HG03442 (cell line): ENCODE data around the gene MMP7.

Source experiments
- ATAC-seq: cut with Tn5 transposase; IDR thresholded peaks from one replicate; pipeline ENCODE4 v1.9.1; 2021; ENCODE audit warnings: mild to moderate bottlenecking, moderate library complexity; ENCODE audit not compliant: unreplicated experiment

The MMP7 gene, protein sequence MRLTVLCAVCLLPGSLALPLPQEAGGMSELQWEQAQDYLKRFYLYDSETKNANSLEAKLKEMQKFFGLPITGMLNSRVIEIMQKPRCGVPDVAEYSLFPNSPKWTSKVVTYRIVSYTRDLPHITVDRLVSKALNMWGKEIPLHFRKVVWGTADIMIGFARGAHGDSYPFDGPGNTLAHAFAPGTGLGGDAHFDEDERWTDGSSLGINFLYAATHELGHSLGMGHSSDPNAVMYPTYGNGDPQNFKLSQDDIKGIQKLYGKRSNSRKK

GRCh38 chr11:102530558-102530957, at the start of gene MMP7:
Gene MMP7 (minus strand): TSS chr11:102530747. CDS start chr11:102530700, 47 bp downstream.
- no peak for ATAC-seq

- no peak for ATAC-seq
Measured at GRCh38 chr11:102577723-102578122, 47.2 kb upstream of the MMP7 start.

DNA sequence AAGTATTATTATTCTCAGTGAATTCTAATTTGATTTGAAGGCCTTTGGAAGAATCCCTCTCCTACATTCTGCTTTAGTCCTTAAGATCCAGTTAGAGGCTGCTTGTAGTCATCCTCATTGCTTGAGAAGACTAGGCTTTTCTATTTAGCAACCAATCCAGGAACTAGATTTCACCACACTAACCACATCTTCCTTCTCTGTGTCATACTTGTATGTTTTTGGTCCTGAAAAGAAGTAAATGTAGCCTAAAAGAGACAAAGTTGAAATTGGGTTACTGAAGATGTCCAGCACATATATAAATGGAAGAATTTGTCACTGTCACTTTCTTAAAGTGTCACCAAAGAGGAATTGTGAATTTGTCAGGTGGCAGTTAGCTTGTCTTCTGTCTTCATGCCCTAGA, 46.6 kb upstream of the MMP7 start:
- peak; percentile 42 for ATAC-seq

GRCh38 chr11:102576350-102576749, 45.8 kb upstream of the MMP7 start:
- ATAC-seq = no peak

GRCh38 chr11:102575012-102575411, 44.5 kb upstream of the MMP7 start:
- ATAC-seq = no peak

GRCh38 chr11:102573851-102574250, 43.3 kb upstream of the MMP7 start:
- no peak for ATAC-seq

DNA sequence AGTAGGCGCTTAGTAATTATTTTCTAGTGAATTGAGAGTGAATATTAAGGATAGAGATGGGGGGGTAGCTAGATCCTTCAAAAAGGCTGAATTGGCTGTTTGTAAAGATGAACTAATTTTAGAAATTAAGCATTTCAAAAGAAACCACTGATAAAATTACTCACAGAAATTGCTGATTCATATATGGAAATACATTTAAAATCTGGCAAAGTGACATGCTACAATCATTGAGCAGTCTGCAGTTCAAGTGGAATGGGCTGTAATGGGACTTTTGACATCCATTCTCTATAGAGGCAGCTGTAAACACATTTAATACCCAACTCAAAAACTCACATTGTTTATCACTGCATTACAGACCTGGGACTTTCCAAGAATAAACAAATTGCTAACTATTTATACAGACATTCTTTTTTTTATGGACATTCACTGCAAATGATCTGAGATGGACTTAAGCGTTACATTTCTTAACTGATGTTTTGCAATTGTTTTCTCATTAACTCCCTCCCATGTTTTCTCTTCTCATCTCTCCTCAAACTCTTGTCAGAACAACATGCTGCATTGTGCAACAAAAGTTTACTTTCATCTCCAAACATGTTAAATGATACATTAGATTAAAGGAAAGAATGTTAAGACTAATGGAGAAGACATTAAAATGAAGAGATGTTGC, 42.1 kb upstream of the MMP7 start:
- ATAC-seq = no peak

DNA sequence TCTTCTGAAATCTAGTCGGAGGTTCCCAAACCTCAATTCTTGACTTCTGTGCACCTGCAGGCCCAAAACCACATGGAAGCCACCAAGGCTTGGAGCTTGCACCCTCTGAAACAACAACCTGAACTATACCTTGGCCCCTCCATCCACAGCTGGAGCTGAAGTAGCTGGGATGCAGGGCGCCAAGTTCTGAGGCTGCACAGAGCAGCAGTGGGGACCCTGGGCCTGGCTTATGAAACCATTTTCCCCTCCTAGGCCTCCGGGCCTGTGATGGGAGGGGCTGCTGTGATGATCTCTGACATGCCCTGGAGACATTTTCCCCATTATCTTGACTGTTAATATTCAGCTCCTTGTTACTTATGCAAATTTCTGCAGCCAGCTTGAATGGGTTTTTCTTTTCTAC, 38.3 kb upstream of the MMP7 start:
- ATAC-seq = no peak

- no peak for ATAC-seq
Measured at GRCh38 chr11:102566112-102566511, 35.6 kb upstream of the MMP7 start.

DNA sequence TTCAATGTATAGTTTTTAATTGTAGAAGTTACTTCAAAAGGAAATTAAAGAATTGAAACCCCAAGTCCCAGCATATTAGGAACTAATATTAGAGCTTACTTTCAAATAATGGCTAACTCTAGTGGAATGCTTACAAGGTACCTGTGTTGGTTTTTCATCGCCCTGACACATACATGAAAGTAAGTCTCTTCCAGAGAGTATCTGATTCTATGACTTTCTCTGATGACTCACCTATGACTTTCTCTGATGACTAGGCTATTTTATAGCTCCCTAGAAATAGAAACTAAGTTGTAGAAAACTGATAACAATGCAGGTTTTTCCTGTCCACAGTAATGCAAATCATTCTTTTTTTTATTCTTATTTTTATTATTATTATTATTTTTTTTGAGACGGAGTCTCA, 33.6 kb upstream of the MMP7 start:
- ATAC-seq = peak; percentile 77

DNA sequence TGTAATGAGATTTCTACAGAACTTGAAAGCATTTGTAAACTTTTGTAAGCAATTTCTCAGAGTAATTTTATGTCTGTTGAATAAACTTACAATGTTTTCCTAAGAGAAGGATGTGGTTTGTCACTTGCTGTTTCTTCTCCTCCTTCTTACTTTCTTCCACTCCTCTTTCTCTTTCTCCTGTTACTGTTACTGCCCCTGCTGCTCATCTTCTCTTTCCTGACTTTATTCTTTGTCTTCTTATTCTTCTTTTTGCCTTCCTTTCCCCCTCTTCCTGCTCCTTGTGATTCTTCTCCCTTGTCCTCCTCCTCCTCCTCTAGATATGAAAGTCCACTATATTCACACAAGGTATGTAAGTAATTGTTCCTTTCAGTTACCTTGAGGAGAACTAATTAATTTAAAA, 31.1 kb upstream of the MMP7 start:
- no peak for ATAC-seq

- peak; percentile 81 for ATAC-seq
Measured at GRCh38 chr11:102560555-102561011, 30.0 kb upstream of the MMP7 start.

GRCh38 chr11:102559839-102560238, 29.3 kb upstream of the MMP7 start:
- peak; percentile 37 for ATAC-seq

- ATAC-seq = no peak
Measured at GRCh38 chr11:102555091-102555490, 24.5 kb upstream of the MMP7 start.

GRCh38 chr11:102553835-102554282, 23.3 kb upstream of the MMP7 start:
- ATAC-seq = peak; percentile 96

GRCh38 chr11:102552447-102553194, 22.1 kb upstream of the MMP7 start:
- ATAC-seq = no peak

- no peak for ATAC-seq
Measured at GRCh38 chr11:102552020-102552419, 21.5 kb upstream of the MMP7 start.

- ATAC-seq = no peak
Measured at GRCh38 chr11:102551169-102551781, 20.7 kb upstream of the MMP7 start.

GRCh38 chr11:102546923-102547471, 16.4 kb upstream of the MMP7 start:
- ATAC-seq = peak; percentile 82

DNA sequence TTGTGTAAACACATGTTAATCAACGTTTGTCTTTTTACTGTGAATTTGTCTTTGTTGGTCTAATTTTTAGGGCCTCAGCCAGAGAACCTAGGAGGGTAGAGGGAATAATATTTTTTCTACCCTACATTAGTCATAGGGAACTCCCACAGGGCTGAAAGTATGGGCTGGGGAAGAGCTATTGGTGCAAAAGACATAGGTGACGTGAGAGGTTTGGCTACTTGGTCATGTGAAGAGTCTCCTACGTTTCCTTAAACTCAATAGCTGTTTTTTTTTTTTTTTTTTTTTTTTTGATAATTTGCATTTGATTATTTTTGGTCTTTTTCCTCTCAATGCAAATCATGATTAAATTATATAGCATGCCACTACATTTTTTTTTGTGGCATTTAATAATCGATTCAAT, 15.9 kb upstream of the MMP7 start:
- peak; percentile 63 for ATAC-seq

DNA sequence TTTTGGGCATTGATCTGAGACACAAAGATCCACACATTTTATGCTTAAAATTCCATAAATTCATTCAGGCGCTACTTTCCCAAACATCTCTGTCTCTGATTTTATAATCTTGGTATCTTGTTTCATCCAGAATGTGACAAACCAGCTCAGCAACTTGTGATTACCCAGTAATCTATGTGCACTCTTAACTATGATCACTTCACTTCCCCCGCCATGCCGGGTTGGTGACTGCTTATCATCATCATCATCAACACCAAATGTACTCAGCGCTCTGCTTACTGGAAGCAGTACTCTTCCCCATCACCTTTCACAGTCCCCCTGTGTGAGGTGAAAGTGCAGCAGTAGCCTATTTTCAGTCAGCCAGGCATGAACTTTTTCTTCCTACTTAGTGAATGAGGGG, 15.2 kb upstream of the MMP7 start:
- ATAC-seq = no peak
